Chondrocyte (in vitro differentiated cells): Measurements from ENCODE around the gene AUNIP. TPM values are rescaled to one million over a fixed set of nuclear protein-coding genes. Genes with fewer than 3 reads are reported as not detected.

Source experiments
- DNase-seq: peaks from one replicate; pipeline ENCODE4 v3.0.0; 2021; ENCODE audit warnings: mixed read lengths, low spot score
- H3K27ac Mint-ChIP-seq: one replicate; pipeline ENCODE4 v1.8.0; 2021; ENCODE audit warnings: mild to moderate bottlenecking, moderate library complexity, mixed read lengths; ENCODE audit not compliant: unreplicated experiment
- H3K27me3 Mint-ChIP-seq: 2 replicates; pipeline ENCODE4 v1.8.0; 2021; ENCODE audit warnings: low read depth, mixed read lengths
- H3K36me3 Mint-ChIP-seq: 2 replicates; pipeline ENCODE4 v1.8.0; 2021; ENCODE audit warnings: low read depth, mixed read lengths
- H3K4me1 Mint-ChIP-seq: 2 replicates; pipeline ENCODE4 v1.8.0; 2021; ENCODE audit warnings: low read depth, mild to moderate bottlenecking, mixed read lengths
- H3K4me3 Mint-ChIP-seq: one replicate; pipeline ENCODE4 v1.8.0; 2021; ENCODE audit warnings: mild to moderate bottlenecking, moderate library complexity, mixed read lengths; ENCODE audit not compliant: unreplicated experiment
- H3K9me3 Mint-ChIP-seq: 2 replicates; pipeline ENCODE4 v1.8.0; 2021; ENCODE audit warnings: low read depth, mixed read lengths
- CTCF ChIP-seq: fragments of 200-600 bp; sonication (generic); IDR thresholded peaks from 2 replicates; pipeline ENCODE4 v1.5.0; 2021; ENCODE audit warnings: antibody characterized with exemption, mild to moderate bottlenecking, moderate library complexity
- total RNA-seq: library from RNA; stranded (reverse); gene quantifications from 3 replicates; pipeline ENCODE4 v1.2.1, GENCODE V29; 2021

The AUNIP gene
- total RNA-seq, 1 donor from 2014 or later: 0.80 TPM

GRCh38 chr1:25832336-25833037 lies 26.8 kb downstream of the AUNIP start:
- TF ChIP-seq CTCF: no peak
- Mint-ChIP-seq H3K4me3 (no peak overlapping the region), H3K4me1 (peaks cover 27% of the 10 kb centered on the region), H3K27me3 (no peaks in the 10 kb centered on the region), H3K36me3 (peaks cover 31% of the 10 kb centered on the region), H3K27ac (no peak overlapping the region), H3K9me3 (no peaks in the 10 kb centered on the region)
- no peak for DNase-seq

- no peaks in the 10 kb centered on the region for H3K9me3 Mint-ChIP-seq
- no peak overlapping the region for H3K27ac Mint-ChIP-seq
- TF ChIP-seq CTCF: no peak
- H3K4me1 Mint-ChIP-seq: peaks cover 20% of the 10 kb centered on the region
- H3K4me3 Mint-ChIP-seq: no peak overlapping the region
- no peak for DNase-seq
- no peaks in the 10 kb centered on the region for H3K27me3 Mint-ChIP-seq
- H3K36me3 Mint-ChIP-seq: peaks cover 32% of the 10 kb centered on the region
These were observed 27.6 kb downstream of the AUNIP start for GRCh38 chr1:25831569-25832196.

- Mint-ChIP-seq H3K9me3 (no peaks in the 10 kb centered on the region), H3K4me3 (no peak overlapping the region), H3K4me1 (no peaks in the 10 kb centered on the region), H3K36me3 (peaks cover 33% of the 10 kb centered on the region), H3K27ac (no peak overlapping the region), H3K27me3 (no peaks in the 10 kb centered on the region)
- no peak for DNase-seq
- no peak for TF ChIP-seq CTCF
These were observed 30.2 kb downstream of the AUNIP start for GRCh38 chr1:25829046-25829445.

DNA sequence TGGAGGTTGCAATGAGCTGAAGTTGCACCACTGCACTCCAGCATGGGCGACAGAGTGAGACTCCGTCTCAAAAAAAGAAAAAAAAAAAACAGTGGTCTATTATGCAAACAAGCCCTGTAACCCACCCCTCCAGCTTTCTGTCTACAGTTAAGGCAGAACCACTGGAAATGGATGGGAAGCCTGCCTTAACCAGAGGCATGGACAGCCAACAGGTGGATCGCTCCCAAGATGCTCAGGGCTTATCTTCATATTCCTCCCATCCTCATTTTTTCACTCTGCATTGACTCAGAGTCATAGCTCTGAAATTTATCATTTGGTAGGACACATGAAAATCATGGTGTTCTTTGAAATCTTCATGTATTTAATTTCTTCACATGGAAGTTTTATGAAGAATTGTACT lies 30.8 kb downstream of the AUNIP start:
- Mint-ChIP-seq H3K36me3 (peaks cover 33% of the 10 kb centered on the region), H3K4me3 (no peak overlapping the region), H3K27me3 (no peaks in the 10 kb centered on the region), H3K9me3 (no peaks in the 10 kb centered on the region), H3K4me1 (no peaks in the 10 kb centered on the region), H3K27ac (no peak overlapping the region)
- no peak for TF ChIP-seq CTCF
- no peak for DNase-seq

GRCh38 chr1:25826571-25826970 lies 32.7 kb downstream of the AUNIP start:
- no peaks in the 10 kb centered on the region for H3K27me3 Mint-ChIP-seq
- H3K4me1 Mint-ChIP-seq: peaks cover 8% of the 10 kb centered on the region
- no peak for TF ChIP-seq CTCF
- DNase-seq: peak; percentile 72
- no peak overlapping the region for H3K4me3 Mint-ChIP-seq
- H3K9me3 Mint-ChIP-seq: no peaks in the 10 kb centered on the region
- H3K27ac Mint-ChIP-seq: no peak overlapping the region
- peaks cover 28% of the 10 kb centered on the region for H3K36me3 Mint-ChIP-seq
